ENCODE measurements around the gene CARD19. TPM values are rescaled to one million over a fixed set of nuclear protein-coding genes. Genes with fewer than 3 reads are reported as not detected.
A peak's percentile ranks its signal among the peaks of the same experiment; 100 is the strongest.
"Not testable (repeated sequence)": the region's sequence is repeated elsewhere in the genome, so short reads cannot be mapped to it uniquely, and the experiment has no call there.

CARD19 gene
- total RNA-seq, 2 experiments from 2014 or later, result 80.4 to 83.5 TPM

GRCh38 chr9:93100276-93100636 is 4.2 kb downstream of the CARD19 start:
- POLR2A ChIA-PET, result no interaction called here
- DNase-seq, result no peak
- Mint-ChIP-seq H3K4me1 (peaks cover 71% of the 10 kb centered on the region), H3K27ac (no peak overlapping the region), H3K9me3 (peaks cover 25% of the 10 kb centered on the region), H3K36me3 (ENCODE audit: low read depth) (peaks cover 63% of the 10 kb centered on the region), H3K4me3 (no peak overlapping the region), H3K27me3 (no peaks in the 10 kb centered on the region)
- CTCF ChIA-PET, result no interaction called here

DNA sequence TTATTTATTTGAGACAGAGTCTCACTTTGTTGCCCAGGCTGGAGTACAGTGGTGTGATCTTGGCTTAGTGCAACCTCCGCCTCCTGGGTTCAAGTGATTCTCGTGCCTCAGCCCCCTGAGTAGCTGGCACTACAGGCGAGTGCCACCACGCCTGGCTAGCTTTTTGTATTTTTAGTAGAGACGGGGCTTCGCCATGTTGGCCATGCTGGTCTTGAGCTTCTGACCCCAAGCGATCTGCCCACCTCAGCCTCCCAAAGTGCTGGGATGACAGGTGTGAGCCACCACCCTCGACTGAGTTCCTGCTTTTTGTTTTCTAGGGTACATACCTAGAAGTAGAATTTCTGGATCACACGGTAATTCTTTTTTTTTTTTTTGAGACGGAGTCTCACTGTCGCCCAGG is 5.1 kb downstream of the CARD19 start:
- POLR2A ChIA-PET, H3K27me3 Mint-ChIP-seq, DNase-seq, H3K27ac Mint-ChIP-seq, H3K4me3 Mint-ChIP-seq: not testable (repeated sequence)
- Mint-ChIP-seq H3K4me1 (peaks cover 80% of the 10 kb centered on the region), H3K36me3 (ENCODE audit: low read depth) (peaks cover 72% of the 10 kb centered on the region), H3K9me3 (peaks cover 25% of the 10 kb centered on the region)
- CTCF ChIA-PET, result interaction anchor here (0.7 kb wide), 3 partner anchors 10 to 222 kb away, joined by 3 to 5 read pairs (median 3); no protein-coding TSS in a partner anchor

DNA sequence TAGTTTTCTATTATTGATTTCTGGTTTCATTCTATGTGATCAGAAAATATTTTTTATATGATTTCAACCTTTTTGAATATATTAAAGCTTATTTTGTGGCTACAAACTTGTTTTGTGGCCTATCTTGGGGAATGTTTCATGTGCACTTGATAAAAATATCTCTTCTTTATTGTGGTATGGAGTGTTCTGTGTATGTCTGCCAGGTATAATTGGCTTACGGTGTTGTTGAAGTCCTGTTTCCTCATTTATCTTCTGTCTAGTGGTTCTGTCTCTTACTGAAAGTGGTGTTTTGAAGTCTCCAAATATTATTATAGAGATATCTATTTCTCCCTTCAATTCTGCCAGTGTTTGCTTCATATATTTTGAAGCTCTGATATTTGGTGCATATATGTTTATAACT is 9.6 kb downstream of the CARD19 start:
- no peak for DNase-seq
- Mint-ChIP-seq H3K9me3 (peaks cover 23% of the 10 kb centered on the region), H3K36me3 (ENCODE audit: low read depth) (peaks cover 68% of the 10 kb centered on the region), H3K27ac (no peak overlapping the region), H3K4me1 (peaks cover 77% of the 10 kb centered on the region), H3K4me3 (no peak overlapping the region), H3K27me3 (no peaks in the 10 kb centered on the region)
- CTCF ChIA-PET, result interaction anchor here (1.6 to 3.8 kb wide), 2 partner anchors 46 to 197 kb away, joined by 5 to 16 read pairs; no protein-coding TSS in a partner anchor
- POLR2A ChIA-PET, result interaction anchor here (0.7 to 3.4 kb wide), 5 partner anchors 23 to 461 kb away, joined by 3 to 13 read pairs (median 4); no protein-coding TSS in a partner anchor

DNA sequence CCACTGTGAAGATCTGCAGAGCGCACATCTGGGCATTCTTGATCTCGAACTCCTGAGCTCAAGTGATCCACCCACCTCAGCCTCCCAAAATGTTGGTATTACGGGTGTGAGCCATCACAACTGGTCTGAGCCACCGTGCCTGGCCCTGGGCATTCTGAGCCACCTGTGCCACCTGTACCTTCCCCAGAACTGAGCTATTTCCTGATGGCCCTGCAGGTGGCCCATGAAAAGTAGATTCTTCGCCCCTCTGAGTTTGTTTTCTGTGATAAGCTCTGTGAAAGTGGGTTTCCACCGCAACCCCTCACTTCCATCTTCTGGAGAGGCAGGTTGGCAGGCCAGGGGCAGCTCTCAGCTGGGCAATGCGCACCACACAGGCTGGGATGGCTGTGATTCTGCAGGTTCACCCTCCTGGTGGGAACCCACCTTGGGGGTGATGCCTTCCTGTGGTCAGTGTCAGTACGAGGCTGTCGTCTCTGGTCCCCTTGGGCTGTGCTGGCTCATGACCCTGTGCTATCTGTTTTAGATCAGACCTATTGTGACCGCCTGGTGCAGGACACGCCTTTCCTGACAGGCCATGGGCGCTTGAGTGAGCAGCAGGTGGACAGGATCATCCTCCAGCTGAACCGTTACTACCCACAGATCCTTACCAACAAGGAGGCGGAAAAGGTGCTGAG is 11.3 kb downstream of the CARD19 start:
- Mint-ChIP-seq H3K27me3 (no peaks in the 10 kb centered on the region), H3K4me3 (no peak overlapping the region), H3K9me3 (peaks cover 19% of the 10 kb centered on the region), H3K36me3 (ENCODE audit: low read depth) (peaks cover 66% of the 10 kb centered on the region), H3K4me1 (peaks cover 77% of the 10 kb centered on the region), H3K27ac (peak overlapping the region; percentile 61)
- POLR2A ChIA-PET, result interaction anchor here (0.6 to 3.6 kb wide), 9 partner anchors 10 to 459 kb away, joined by 3 to 38 read pairs (median 5); partner anchors contain the start of genes CARD19 and NINJ1
- no peak for DNase-seq
- CTCF ChIA-PET, result interaction anchor here (0.6 to 4.3 kb wide), 16 partner anchors 10 to 291 kb away, joined by 3 to 55 read pairs (median 4); partner anchors contain the start of genes CARD19 and NINJ1

GRCh38 chr9:93107825-93108161 is 11.8 kb downstream of the CARD19 start:
- Mint-ChIP-seq H3K9me3 (peaks cover 18% of the 10 kb centered on the region), H3K27me3 (no peaks in the 10 kb centered on the region), H3K4me1 (peaks cover 72% of the 10 kb centered on the region), H3K27ac (peak overlapping the region; percentile 61), H3K4me3 (peak overlapping the region; percentile 32), H3K36me3 (ENCODE audit: low read depth) (peaks cover 67% of the 10 kb centered on the region)
- POLR2A ChIA-PET, result interaction anchor here (0.6 to 3.6 kb wide), 9 partner anchors 11 to 195 kb away, joined by 3 to 38 read pairs (median 5); partner anchors contain the start of genes CARD19 and NINJ1
- DNase-seq, result no peak
- CTCF ChIA-PET, result interaction anchor here (0.6 to 4.3 kb wide), 18 partner anchors 11 to 292 kb away, joined by 3 to 55 read pairs (median 6); partner anchors contain the start of genes CARD19 and NINJ1

- peaks cover 65% of the 10 kb centered on the region for H3K36me3 Mint-ChIP-seq (ENCODE audit: low read depth)
- peak overlapping the region; percentile 61 for H3K27ac Mint-ChIP-seq
- peak; percentile 68 for DNase-seq
- CTCF ChIA-PET, result interaction anchor here (0.6 to 4.3 kb wide), 50 partner anchors 11 to 1167 kb away, joined by 3 to 55 read pairs (median 4); partner anchors contain the start of genes CARD19, FAM120AOS and NINJ1
- H3K4me1 Mint-ChIP-seq, result peaks cover 65% of the 10 kb centered on the region
- POLR2A ChIA-PET, result interaction anchor here (0.6 to 3.6 kb wide), 16 partner anchors 12 to 346 kb away, joined by 3 to 38 read pairs (median 4); partner anchors contain the start of genes CARD19 and NINJ1
- H3K9me3 Mint-ChIP-seq, result peaks cover 14% of the 10 kb centered on the region
- peak overlapping the region; percentile 32 for H3K4me3 Mint-ChIP-seq
- H3K27me3 Mint-ChIP-seq, result no peaks in the 10 kb centered on the region
These were observed 12.4 kb downstream of the CARD19 start for GRCh38 chr9:93108291-93109041.

DNA sequence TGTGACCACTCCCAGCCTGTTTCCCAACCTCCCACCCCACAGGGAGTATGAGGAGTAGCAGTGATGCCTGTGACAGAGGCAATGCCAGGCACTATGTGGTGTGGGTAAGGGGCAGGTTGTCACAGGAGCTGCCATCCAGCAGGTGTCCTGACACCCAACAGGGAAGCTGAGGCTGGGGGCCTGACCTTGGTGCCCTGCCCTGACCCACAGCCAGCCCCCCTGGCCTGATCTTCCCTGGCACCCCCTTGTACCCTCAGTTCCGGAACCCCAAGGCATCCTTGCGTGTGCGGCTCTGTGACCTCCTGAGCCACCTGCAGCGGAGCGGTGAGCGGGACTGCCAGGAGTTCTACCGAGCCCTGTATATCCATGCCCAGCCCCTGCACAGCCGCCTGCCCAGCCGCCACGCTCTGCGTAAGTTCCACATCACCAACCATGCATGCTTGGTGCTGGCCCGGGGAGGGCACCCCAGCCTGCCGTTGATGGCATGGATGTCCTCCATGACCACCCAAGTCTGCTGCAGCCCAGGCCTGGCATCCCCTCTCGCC is 14.4 kb downstream of the CARD19 start:
- ChIA-PET CTCF (interaction anchor here (1.0 to 4.3 kb wide), 11 partner anchors 9 to 456 kb away, joined by 3 to 55 read pairs (median 15); partner anchors contain the start of genes CARD19 and FAM120AOS), POLR2A (no interaction called here)
- Mint-ChIP-seq H3K36me3 (ENCODE audit: low read depth) (peaks cover 50% of the 10 kb centered on the region), H3K4me3 (no peak overlapping the region), H3K4me1 (peaks cover 54% of the 10 kb centered on the region), H3K27ac (no peak overlapping the region), H3K9me3 (no peaks in the 10 kb centered on the region), H3K27me3 (no peaks in the 10 kb centered on the region)
- no peak for DNase-seq

DNA sequence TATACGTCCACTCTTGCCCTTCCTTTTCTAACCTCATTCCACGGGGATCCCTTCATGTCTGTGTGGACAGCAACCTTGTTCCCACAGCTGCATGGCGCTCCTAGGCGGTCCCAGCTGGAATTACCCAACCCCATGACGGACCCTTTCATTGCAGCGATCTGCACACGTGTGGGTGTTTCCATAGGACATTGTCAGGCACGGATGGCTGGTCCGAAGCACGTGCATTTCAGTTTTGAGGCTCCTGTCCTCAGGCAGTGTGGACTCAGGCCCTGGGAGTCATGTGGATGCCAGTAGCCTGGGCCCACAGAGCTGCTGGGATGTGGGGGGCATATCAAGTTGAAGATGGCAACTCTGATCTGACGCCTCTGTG is 15.0 kb downstream of the CARD19 start:
- Mint-ChIP-seq H3K4me1 (peaks cover 48% of the 10 kb centered on the region), H3K27ac (no peak overlapping the region), H3K4me3 (no peak overlapping the region), H3K27me3 (no peaks in the 10 kb centered on the region), H3K9me3 (no peaks in the 10 kb centered on the region), H3K36me3 (ENCODE audit: low read depth) (peaks cover 44% of the 10 kb centered on the region)
- ChIA-PET CTCF (interaction anchor here (1.2 kb wide), 1 partner anchor 9 kb away, joined by 3 read pairs; no protein-coding TSS in a partner anchor), POLR2A (no interaction called here)
- DNase-seq, result no peak

- no peak for DNase-seq
- ChIA-PET POLR2A (no interaction called here), CTCF (interaction anchor here (0.9 to 1.2 kb wide), 2 partner anchors 8 to 10 kb away, joined by 3 to 4 read pairs; no protein-coding TSS in a partner anchor)
- peaks cover 42% of the 10 kb centered on the region for H3K36me3 Mint-ChIP-seq (ENCODE audit: low read depth)
- no peak overlapping the region for H3K27ac Mint-ChIP-seq
- no peaks in the 10 kb centered on the region for H3K27me3 Mint-ChIP-seq
- no peaks in the 10 kb centered on the region for H3K9me3 Mint-ChIP-seq
- H3K4me3 Mint-ChIP-seq, result no peak overlapping the region
- peaks cover 44% of the 10 kb centered on the region for H3K4me1 Mint-ChIP-seq
These were observed 15.5 kb downstream of the CARD19 start for GRCh38 chr9:93111371-93112115.

- Mint-ChIP-seq H3K9me3 (no peaks in the 10 kb centered on the region), H3K27ac (no peak overlapping the region), H3K27me3 (no peaks in the 10 kb centered on the region), H3K36me3 (ENCODE audit: low read depth) (peaks cover 34% of the 10 kb centered on the region), H3K4me3 (no peak overlapping the region), H3K4me1 (peaks cover 37% of the 10 kb centered on the region)
- ChIA-PET CTCF (interaction anchor here (0.9 kb wide), 1 partner anchor 8 kb away, joined by 4 read pairs; no protein-coding TSS in a partner anchor), POLR2A (no interaction called here)
- DNase-seq, result no peak
These were observed 16.3 kb downstream of the CARD19 start for GRCh38 chr9:93112116-93112863.

- Mint-ChIP-seq H3K4me3 (no peak overlapping the region), H3K27ac (no peak overlapping the region), H3K9me3 (no peaks in the 10 kb centered on the region), H3K27me3 (no peaks in the 10 kb centered on the region), H3K36me3 (ENCODE audit: low read depth) (peaks cover 32% of the 10 kb centered on the region), H3K4me1 (peaks cover 30% of the 10 kb centered on the region)
- ChIA-PET POLR2A (no interaction called here), CTCF (interaction anchor here (0.9 kb wide), 1 partner anchor 8 kb away, joined by 3 read pairs; no protein-coding TSS in a partner anchor)
- DNase-seq, result no peak
These were observed 16.9 kb downstream of the CARD19 start for GRCh38 chr9:93112864-93113389.

Data from activated CD4-positive, alpha-beta memory T cell treated with anti-CD3 and anti-CD28 coated beads, Interleukin-2, amount 10 ng/mL, durations not matched to agents 7 days and 5 days (primary cell).